GM12892 (cell line): Measurements from ENCODE around the gene TPR.
A peak's percentile ranks its signal among the peaks of the same experiment; 100 is the strongest.
"Not testable (repeated sequence)": the region's sequence is repeated elsewhere in the genome, so short reads cannot be mapped to it uniquely, and the experiment has no call there.

Experiments
- DNase-seq: peaks from one replicate; pipeline ENCODE4 v3.0.0; 2011; ENCODE audit not compliant: insufficient read length
- FAIRE-seq: peaks from 2 replicates; lab custom pipeline; 2011; peaks lifted over from hg19 to GRCh38; lab: Jason Lieb, UNC
- POLR2A ChIP-seq: IDR thresholded peaks from 2 replicates; pipeline ENCODE4 v1.6.1; 2011; ENCODE audit warnings: low read depth, low read length, control low read depth
- POLR2AphosphoS5 ChIP-seq: IDR thresholded peaks from 2 replicates; pipeline ENCODE4 v1.6.1; 2011; ENCODE audit warnings: low read depth, low read length, control low read depth
- TAF1 ChIP-seq: IDR thresholded peaks from 2 replicates; pipeline ENCODE4 v1.6.1; 2011; ENCODE audit warnings: low read depth, mild to moderate bottlenecking, control low read depth, low read length, borderline replicate concordance

Gene TPR

GRCh38 chr1:186390925-186391324 is 15.9 kb upstream of the TPR start:
- no peak for FAIRE-seq
- DNase-seq: no peak
- TF ChIP-seq TAF1: no peak
- TF ChIP-seq POLR2AphosphoS5: no peak
- no peak for TF ChIP-seq POLR2A

DNA sequence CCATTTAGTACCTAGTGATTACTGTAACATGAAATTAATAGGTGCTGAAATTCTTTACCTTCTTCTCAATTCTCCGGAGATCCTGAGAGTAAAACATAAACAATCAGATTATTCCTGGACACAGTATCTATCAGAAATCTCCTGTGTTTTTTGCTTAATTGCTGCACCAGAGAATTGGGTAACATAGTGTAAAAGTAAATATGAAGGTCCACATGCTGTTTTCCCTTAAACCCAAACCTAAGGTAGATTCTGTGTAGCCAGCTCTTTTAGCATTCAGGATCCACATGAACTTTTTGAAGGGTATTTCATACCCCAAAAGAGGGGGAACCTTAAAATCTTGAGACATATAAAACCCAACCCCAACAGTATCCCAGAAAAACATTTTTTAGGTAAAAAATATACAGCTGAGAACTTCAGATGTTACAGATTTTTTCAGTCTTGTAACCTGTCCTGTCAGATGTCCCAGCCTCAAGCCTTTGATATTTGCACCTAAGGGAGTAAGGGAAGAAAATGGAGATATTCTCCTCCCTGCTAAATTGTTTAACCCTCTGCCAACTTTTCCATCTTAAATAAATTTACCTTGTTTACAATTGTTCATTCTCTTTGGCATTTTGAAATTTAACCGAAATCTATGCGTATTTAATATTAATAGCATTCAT is 11.8 kb upstream of the TPR start:
- no peak for DNase-seq
- no peak for FAIRE-seq
- no peak for TF ChIP-seq POLR2AphosphoS5
- TF ChIP-seq TAF1: no peak
- no peak for TF ChIP-seq POLR2A

DNA sequence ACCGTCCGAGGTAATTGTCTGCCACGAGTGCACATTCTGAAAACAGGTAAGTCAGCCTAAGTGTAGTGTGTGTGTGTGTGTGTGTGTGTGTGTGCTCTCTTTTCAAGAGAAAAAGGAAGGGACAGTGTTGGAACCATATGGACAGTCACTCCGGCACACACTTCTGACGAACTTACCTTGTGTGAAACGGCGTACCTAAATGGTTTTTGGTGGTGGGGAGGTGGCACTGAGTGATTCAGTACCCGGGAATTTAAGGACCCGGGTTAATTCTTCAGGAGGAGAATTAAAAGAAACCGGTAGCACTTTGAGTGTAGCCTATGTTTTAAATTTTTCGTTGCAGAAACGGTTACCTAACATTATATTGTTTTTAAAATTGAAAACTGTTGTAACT is 871 bp upstream of the TPR start:
- TF ChIP-seq POLR2A: no peak
- no peak for TF ChIP-seq POLR2AphosphoS5
- no peak for TF ChIP-seq TAF1
- DNase-seq: no peak
- peak; percentile 38 for FAIRE-seq

DNA sequence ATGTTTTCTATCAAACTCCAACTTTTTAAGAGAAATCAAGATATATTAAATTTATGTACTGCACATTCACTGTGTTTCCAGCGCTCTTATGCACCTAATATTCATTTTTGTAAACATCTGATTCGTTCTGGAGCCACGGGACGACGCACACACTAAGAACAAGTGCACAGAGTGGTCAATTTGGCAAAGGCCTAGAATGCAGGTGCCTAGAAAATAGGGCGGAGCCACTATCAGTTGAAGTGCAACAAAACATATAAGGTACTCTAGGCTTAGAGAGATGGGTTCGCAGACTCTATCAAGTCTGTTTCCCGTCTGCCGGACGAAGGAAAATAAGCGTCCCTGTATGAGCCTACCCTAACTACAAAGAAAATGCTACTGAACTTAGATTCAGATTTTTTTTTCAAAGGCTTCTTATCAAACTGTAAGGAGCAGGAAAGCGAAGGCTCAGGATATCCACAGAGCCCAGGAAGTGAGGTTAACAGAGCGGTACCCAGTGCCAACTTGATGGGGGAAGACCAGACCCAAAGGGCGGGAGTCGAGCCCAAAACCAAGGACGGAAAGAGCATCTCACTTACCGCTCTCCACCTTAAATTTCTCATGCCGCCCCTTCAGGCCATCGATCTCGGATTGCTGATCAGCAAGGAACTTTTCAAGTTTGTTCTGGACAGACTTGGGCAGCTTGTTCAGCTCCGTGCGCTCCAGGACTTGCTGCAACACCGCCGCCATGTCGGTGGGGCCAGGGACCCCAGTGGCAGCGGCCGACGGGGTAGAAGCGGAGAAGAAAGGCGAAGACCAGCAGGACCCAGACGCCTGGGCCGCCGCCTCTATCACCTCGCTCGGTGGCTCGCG is 526 bp downstream of the TPR start:
- peak; percentile 9 for DNase-seq
- TF ChIP-seq POLR2AphosphoS5: no peak
- TF ChIP-seq POLR2A: no peak
- TF ChIP-seq TAF1: no peak
- peak; percentile 83 for FAIRE-seq

GRCh38 chr1:186347837-186348691 is 27.0 kb downstream of the TPR start:
- not testable (repeated sequence) for DNase-seq, FAIRE-seq

DNA sequence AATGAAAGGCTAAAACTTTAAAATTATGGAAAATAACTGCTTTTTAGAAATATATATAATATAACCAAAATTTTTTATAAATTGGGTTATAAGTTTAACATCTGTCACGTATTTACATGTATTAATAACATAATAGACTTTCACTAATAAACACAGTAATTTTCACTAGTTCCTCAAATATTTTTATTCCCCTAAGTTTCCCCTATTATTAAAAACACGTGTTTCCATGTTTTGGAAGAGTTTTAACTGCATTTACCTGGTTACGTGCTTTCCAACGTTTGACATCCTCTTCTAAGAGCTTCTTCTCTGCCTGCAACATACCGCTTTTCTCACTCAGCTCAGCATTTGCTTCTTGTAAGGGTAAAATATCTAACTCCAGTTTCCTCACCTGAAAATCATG is 34.3 kb downstream of the TPR start:
- FAIRE-seq: no peak
- TF ChIP-seq TAF1 (no peak), POLR2AphosphoS5 (no peak), POLR2A (no peak)
- DNase-seq: no peak

DNA sequence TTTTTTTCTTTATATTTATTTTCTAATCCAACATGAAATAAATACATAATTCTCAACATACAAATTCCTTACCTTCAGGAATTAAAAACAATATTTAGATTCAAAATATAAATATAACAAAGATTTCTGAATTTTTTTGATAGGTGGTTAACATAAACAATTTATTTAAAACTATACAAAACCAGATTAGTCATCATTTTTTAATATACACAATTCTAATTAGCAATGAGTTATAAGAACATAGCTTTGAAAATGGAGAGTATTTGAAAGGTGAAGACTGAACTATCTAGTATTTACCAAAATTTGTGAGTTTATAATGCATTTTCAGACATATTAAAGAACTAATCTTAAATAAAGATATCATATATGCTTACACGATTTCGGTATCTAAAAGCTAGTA is 37.5 kb downstream of the TPR start:
- TF ChIP-seq POLR2AphosphoS5 (no peak), POLR2A (no peak), TAF1 (no peak)
- no peak for DNase-seq
- FAIRE-seq: no peak

DNA sequence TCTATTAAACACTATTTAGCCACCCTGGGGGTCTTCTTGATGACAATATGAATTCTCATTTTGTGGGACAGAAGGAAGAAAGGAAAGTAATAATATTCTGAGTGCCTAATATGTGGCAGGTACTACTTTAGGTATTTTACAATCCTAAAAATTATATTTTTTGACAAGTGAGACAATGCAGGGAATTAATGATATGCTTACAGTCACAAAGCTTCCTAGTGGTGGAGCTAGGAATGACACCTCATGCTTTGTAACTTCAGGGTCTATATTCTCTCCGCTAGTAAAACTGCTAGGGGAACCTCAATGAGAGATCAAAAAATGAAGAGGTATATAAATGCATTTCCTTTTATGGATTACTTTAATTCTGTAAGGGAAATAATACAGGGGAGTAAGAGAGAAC is 44.3 kb downstream of the TPR start:
- no peak for FAIRE-seq
- no peak for DNase-seq
- TF ChIP-seq POLR2AphosphoS5 (no peak), POLR2A (no peak), TAF1 (no peak)

- no peak for DNase-seq
- FAIRE-seq: peak; percentile 62
- TF ChIP-seq TAF1 (no peak), POLR2AphosphoS5 (no peak), POLR2A (no peak)
Observed at GRCh38 chr1:186327331-186327730, 47.7 kb downstream of the TPR start.

- no peak for DNase-seq
- TF ChIP-seq POLR2A (no peak), POLR2AphosphoS5 (no peak), TAF1 (no peak)
- FAIRE-seq: no peak
Observed at GRCh38 chr1:186326009-186326408, 49.0 kb downstream of the TPR start.

DNA sequence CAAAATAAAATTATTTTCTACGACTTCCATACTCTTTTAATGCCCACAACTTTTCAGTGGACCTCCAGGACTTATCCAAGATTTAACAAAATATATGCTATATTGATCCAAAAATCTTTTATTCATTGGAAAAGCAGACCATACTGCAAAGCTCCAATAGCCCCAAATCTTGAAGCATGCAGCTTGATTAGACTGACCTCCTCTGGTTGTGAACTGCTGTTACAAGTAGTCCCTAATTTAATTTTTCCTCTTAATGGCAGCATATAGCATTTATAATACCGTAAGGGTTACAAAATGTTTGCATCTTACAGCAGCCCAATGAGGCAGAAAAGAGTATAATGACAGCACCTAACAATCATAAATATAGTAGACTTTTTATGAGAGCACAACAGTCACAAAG is 49.8 kb downstream of the TPR start:
- TF ChIP-seq POLR2AphosphoS5 (no peak), POLR2A (no peak), TAF1 (no peak)
- FAIRE-seq (no peak), DNase-seq (no peak)

GRCh38 chr1:186323865-186324264 is 51.2 kb downstream of the TPR start:
- DNase-seq (no peak), FAIRE-seq (no peak)
- no peak for TF ChIP-seq POLR2AphosphoS5
- no peak for TF ChIP-seq POLR2A
- TF ChIP-seq TAF1: no peak
